Activated CD4-positive, alpha-beta T cell treated with anti-CD3 and anti-CD28 coated beads, Interleukin-2, amount 50 U/mL, for 24 hours (primary cell): ENCODE data around the gene SYNRG.

Experiments used
- DNase-seq, 2 donors: peaks; one replicate each; pipeline ENCODE4 v3.0.0-alpha.2; 2020; ENCODE audit warnings: low read depth in 1 of 2, low spot score in 1 of 2

The SYNRG gene

GRCh38 chr17:37604556-37604955 is 4.7 kb downstream of the SYNRG start:
- DNase-seq, result no peak

DNA sequence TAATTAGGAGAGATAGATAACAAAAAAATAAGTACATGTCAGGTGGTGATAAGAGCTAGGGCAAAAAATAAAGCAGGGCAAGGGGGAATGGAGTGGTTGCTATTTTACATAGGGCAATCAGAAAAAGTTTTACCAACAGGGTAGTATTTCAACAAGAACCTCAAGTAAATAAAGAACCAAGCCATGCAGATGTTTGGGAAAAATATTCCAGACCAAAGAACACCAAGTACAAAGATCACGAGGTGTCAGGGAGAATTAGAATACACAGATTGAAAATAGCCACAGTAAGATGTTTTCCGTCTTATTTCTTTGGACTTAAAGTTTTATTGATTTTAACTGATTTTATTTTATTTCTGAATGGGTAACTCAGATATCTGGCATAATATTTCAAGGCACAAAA is 11.1 kb downstream of the SYNRG start:
- no peak for DNase-seq

GRCh38 chr17:37592291-37592690 is 16.9 kb downstream of the SYNRG start:
- no peak for DNase-seq

DNA sequence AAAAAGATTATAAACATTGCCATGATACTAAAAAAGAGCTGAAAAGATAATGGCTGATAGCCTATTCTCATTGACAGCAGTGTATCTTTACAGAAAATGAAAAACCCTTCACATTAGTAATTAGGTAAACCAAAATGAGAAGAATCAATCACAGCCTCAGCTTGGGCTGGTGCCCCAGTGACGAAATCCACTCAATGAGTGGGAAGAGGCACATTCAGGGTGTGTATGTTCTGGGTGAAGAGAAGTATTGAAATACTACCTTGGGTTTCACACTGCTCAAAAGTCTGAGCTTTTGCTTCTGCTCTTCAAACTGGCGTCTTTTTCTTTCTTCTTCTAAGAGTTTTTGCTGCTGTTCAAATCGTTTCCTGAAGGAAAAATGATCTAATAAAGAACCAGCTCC is 24.2 kb downstream of the SYNRG start:
- no peak for DNase-seq

- no peak for DNase-seq
Observed at GRCh38 chr17:37576281-37576680, 32.9 kb downstream of the SYNRG start.

GRCh38 chr17:37574427-37574826 is 34.8 kb downstream of the SYNRG start:
- DNase-seq, result no peak

- no peak for DNase-seq
Observed at GRCh38 chr17:37571674-37572073, 37.5 kb downstream of the SYNRG start.

DNA sequence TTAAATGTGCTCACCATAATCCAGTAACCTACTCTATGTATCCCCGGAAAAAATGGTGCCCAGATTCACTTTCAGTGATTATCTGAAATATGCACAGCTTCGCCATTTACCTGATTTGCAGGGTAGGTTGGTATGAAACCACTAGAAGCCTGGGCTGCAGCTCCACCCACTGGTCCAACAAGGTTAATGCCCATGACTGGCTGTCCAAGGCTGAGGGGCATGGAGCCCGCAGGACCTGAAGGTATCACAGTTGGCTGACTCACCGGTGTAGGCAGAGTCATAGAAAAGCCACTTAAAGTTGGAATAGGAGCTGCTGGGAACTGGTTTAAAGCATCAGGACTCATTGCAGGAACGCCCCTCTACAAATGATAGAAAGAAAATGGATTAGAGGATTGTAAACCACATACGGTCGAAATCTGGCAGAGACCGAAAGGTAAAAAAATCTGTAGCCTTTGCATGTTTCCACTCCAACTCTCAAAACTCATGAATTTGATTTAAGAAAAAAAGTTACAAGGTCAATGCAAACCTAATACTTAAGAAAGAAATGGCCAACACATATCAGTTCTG is 38.6 kb downstream of the SYNRG start:
- DNase-seq, result peak in 1 of 2 donors; percentile 9

- DNase-seq, result no peak
Observed at GRCh38 chr17:37568350-37569053, 40.7 kb downstream of the SYNRG start.

DNA sequence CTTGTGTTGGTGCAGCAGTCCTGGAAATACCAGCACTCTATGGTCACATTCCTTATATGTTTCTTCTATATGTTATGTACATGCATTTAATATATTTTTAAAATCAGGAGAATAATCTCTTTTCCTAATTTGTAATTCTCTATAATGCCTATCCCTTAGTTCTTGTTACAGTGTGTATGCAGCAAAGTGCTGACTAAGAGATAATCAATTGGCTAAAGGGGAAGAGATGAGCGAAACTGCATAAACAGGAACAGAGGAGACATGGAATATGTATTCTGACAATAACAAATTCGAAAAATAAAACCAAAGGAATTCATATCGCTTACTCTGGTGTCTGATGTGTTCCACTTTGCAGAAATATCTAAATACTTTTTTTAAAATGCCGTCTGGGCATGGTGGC is 41.7 kb downstream of the SYNRG start:
- DNase-seq, result no peak

DNA sequence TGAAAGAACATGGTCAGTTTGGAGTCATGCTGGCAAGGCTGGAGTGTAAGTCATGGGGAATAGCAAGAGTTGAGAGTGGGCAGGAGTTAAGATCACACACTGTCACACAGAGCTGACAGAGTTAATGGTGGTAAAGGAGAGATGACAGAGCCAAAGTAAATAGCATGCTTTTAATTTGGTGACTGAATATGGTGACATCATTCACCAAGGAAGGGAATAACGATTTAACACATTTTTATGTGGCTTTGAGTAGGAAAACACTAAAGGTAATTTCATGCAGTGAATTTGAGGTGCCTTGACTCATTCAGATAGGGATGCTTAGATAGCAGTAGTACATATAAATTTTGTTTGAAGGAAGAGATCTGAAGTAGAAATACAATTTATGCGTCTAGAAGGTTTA is 42.1 kb downstream of the SYNRG start:
- no peak for DNase-seq

DNA sequence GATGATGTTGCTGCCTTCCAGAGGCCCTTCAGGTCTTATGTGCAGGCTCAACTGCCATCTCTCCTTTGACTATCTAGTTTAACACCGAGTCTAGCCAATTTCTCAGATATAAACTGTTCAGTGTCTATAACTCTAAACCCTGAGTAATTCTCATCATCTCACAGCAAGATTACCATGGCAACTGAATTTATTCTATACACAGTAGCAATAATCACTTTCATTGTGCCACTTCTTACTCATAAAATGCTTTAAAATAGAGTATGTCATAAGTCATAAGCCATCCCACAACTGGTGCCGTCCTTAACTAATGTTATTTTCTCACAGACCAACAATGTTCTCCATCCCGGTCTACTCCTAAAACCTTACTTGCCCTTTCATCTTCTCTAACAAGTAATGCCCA is 45.0 kb downstream of the SYNRG start:
- no peak for DNase-seq

DNA sequence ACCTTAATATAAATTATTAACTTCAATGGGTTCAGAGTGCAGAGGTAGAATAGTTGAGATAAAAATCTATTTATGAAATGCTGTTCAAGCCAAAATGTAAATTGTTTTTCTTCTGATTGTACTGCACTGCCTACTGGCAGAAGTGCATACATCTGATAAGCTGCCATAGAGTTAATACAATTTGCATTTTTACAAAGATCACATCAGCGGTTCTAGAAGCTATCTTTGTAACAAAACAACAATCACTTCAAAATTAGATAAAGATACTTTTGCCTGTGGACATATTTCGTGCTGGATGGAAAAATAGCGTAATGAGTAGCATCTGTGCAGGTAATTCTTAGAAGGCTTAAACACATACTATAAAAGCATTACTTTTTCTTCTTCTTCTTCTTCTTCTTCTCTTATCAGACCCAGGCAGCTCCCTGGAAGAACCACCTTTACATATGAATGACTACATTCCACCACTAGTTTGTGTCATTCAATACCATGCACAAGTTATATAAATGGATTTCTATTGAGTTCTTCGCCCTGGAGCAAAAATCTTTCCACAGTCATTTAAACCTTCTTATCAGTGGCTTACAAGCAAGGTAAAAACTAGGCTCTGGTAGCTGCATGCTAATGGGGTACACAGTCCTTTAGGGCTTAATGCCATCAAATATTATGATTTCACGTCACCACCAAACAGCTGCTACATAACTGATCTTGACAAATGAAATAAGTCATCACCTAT is 47.0 kb downstream of the SYNRG start:
- DNase-seq, result no peak

DNA sequence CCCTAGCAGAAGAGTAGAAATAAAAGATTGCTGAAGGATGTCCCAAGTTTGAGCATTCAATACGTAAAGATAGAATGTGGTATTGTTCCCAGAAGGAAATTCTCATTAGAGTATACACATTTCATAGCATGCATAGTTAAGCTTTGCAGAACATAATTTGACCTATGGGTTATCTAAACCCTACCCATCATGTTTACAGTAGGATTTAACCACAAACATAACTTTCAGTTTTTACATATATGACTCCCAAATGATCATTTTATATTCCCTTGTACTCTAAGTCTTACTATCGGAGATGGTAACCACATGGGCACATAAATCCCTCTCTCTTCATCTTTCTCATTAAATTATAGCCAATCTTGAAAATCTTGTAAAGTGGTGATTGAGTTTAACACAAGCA is 50.9 kb downstream of the SYNRG start:
- no peak for DNase-seq

DNA sequence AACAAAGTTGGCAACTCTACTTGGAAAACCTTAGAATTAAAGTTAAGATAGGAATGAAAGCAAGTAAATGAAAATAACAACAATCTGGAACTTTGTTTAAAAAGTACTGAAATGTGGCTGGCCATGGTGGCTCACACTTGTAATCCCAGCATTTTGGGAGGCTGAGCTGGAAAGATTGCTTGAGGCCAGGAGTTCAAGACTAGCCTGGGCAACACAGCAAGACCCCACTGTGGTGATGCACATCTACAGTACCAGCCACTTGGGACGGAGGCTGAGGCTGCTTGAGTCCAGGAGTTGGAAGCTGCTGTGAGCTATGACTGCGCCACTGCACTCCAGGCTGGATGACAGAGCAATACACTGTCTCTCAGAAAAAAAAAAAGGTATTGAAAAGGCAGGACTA is 51.7 kb downstream of the SYNRG start:
- DNase-seq, result no peak

GRCh38 chr17:37555386-37555785 is 53.8 kb downstream of the SYNRG start:
- DNase-seq, result no peak

DNA sequence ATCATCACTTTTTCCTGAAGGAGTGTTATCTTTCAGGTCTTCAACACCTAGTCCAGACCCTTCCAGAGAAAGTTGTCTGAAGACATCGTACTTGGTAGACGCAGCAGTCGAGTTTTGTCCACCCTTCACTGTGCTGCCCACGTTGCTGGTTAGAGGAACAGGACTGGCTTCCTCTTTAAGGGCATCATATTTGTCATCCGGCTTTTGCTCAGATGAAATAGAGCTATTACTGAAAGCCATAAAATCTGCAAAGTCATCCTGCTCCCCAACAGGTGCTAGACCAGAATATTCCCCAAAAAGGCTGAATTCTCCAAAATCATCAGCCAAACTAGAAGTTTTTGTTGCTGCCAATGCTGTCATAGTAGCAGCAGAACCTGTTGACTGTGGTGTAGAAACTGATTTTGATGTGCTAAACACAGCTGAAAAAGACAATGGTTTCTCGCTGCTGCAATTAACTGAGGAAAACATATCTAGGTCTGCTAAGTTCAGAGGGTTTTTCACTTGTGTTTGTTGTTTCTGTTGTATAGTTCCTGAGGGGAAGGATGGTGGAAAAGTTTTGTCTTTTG is 55.7 kb downstream of the SYNRG start:
- no peak for DNase-seq

GRCh38 chr17:37551788-37552187 is 57.4 kb downstream of the SYNRG start:
- no peak for DNase-seq

DNA sequence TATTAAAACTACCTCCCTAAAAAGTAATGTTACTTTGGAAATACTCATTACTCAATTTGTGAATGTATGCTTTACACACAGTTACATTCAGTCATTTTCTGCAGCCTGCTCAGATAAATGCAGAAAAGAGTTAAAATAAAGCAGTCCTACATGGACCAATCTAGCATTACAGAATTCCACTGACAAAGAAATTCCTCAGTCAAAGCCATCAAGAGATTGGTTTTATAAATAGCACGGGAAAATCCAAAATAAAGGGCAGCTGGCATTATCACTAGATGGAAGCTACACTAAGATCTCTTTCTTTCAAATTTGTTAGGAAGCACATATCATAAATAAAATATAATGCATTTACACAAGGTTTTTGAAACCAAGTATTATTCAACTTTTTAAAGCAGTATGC is 61.2 kb downstream of the SYNRG start:
- DNase-seq, result no peak

GRCh38 chr17:37546302-37546701 is 62.9 kb downstream of the SYNRG start:
- no peak for DNase-seq

- no peak for DNase-seq
Observed at GRCh38 chr17:37545486-37545885, 63.7 kb downstream of the SYNRG start.

GRCh38 chr17:37543637-37544052 is 65.6 kb downstream of the SYNRG start:
- no peak for DNase-seq
